ENCODE measurements around the gene MT1B.
A peak's percentile ranks its signal among the peaks of the same experiment; 100 is the strongest.

MT1B gene

DNA sequence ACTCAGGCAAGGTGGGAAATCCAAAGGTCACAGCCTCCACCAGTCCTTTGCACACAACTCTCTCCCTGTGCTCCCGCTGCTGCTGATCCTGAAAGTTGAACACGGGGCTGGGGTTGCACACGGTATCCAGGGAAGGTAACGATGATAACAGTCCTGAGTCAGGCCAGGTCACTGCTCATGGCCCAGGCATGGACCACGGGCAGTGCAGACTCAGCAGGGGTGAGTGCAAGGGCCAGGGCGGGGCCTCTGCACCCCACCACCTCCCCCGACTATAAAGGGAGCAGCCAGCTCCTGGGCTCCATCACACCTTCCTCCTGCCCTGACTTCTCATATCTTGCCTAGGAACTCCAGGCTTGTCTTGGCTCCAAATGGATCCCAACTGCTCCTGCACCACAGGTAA is at the start of gene MT1B:
TSS of gene MT1B (plus strand) at position 301 of the 400 bp plus-strand sequence. CDS start at position 369, 68 bp downstream.
- DNase-seq (ENCODE audit: low spot score), result no peak

GRCh38 chr16:56603589-56603988 is 48.1 kb upstream of the MT1B start:
- no peak for DNase-seq (ENCODE audit: low spot score)

DNA sequence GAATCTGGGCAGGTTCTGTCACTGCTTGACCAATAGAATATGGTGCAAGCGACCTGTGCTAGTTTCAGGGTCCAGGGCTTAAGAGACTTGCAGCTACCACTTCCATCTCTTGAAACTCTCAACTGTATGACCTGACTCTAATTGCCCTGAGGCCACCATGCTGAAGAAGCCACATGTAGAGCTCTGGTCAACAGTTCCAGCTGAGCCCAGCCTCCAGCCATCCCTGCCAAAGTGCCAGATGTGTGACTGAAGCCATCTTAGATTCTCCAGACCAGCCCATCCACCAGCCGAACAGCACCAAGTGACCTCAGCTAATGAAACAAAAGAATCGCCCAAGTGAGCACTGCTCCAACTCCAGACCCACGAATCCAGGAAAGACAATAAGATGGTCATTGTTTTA is 46.7 kb upstream of the MT1B start:
- DNase-seq (ENCODE audit: low spot score), result no peak

GRCh38 chr16:56605475-56605874 is 46.2 kb upstream of the MT1B start:
- DNase-seq (ENCODE audit: low spot score), result no peak

- DNase-seq (ENCODE audit: low spot score), result no peak
Measured at GRCh38 chr16:56606071-56606475, 45.6 kb upstream of the MT1B start.

DNA sequence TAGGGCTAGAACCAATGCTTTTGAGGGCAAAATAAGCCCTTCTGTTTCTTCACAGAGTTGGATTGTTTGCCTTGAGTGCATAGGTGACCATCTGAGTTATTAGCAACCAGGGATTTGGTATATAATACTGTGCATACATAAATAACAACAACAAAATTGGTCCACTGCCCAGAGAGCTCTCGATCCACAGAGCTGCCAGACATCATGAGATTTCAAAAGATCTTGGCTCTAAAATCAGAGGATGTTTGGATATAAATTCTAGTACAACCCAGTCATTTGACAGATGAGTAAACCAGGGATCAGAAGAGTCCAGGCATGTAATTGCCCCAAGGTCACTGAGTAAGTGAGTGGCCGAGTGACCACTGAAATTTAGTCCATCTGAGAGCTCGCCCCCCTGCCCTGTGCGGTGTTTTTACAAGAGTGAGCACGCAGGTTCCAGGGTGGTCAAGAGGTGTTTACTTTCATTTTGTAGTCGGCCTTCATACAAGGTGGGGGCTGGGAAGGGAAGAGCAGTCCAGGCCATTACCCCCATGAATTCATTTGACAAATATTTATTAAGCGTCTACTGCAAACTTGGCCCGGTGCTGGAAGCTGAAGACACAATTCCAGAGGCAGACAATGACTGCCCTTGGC is 45.1 kb upstream of the MT1B start:
- no peak for DNase-seq (ENCODE audit: low spot score)

GRCh38 chr16:56607109-56607618 is 44.5 kb upstream of the MT1B start:
- DNase-seq (ENCODE audit: low spot score), result no peak

GRCh38 chr16:56607675-56608042 is 44.0 kb upstream of the MT1B start:
- no peak for DNase-seq (ENCODE audit: low spot score)

GRCh38 chr16:56608043-56608875 is 43.4 kb upstream of the MT1B start, which contains the start of gene MT2A:
Gene MT2A, plus strand, starts transcription at chr16:56608584. Its CDS starts 72 bp downstream, at chr16:56608656.
- peak; percentile 85 for DNase-seq (ENCODE audit: low spot score)

- DNase-seq (ENCODE audit: low spot score), result no peak
Measured at GRCh38 chr16:56608876-56609462, 42.7 kb upstream of the MT1B start.

DNA sequence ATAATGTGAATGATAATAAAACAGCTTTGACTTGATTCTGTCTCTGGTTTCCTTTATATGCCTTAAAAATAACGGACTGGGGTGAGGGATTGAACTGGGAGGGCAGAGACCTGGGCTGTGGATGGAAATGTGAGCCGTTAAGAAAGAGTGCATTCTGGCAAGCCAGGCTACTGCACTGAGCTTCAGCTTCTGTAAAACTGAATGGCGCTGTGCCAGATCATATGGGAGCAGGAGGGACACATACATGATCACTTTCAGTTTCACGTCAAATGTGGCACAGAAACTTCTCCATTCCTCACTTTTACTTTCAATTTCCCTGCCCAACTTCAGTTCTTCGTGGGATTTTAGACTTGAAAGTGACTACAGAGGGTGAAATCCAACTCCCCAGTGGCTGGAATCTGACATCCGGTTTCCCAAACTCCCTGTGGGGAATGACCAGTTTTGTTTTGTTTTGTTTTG is 42.2 kb upstream of the MT1B start:
- peak; percentile 73 for DNase-seq (ENCODE audit: low spot score)

DNA sequence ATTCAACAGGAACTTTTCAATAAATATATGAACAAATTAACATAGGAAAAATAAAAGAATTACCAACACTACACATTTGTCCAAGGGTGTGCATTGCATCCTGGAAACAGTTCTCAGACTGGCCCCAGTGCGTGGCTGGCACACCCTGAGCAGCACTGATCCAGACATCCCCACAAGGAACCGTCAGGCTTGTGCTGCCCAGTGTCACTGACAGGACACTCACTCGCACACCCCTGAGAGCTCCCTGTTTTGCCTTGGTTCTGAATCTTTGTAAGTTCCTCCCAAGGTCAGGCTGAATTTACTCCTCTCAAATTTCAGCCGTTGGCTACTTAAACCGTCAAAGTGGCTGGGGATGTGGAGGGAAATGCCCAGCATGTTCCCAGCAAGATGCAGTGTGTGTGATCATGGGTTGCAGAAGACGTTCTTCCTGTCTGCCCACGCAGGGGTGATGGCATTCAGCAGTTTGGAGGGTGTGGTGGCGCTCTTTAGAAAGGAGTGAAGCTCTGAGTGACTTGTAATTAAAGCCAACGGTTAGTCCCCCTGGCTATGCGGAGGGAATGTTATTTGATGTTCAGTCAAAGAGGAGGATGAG is 41.6 kb upstream of the MT1B start:
- DNase-seq (ENCODE audit: low spot score), result peak; percentile 57

- DNase-seq (ENCODE audit: low spot score), result peak; percentile 23
Measured at GRCh38 chr16:56610609-56611111, 41.0 kb upstream of the MT1B start.

DNA sequence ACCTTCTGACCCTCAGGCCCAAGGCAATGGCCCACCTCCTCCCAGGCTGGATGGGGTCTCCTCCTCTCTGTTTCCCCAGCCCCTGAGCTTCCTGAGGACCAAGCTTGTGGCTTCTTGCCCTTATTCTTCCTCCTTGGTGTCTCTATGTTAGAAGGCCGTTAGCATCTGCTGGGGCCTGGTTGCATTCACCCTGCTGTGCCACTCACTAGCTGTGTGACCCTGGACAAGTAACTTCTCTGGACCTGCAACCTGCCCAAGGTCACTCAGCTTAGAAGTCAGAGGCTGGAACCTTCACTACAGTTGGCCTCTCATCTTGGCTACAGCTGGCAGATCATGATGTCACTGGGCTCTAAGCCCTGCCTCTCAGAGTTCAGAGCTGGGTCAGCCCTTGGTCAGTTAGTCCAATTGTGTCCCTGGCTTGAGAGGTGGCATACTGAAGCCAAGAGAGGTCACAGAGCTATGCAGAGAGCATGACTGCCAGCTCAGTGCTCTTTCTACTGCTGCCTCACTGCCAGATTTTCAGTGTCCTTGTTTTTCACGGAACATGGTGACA is 40.3 kb upstream of the MT1B start:
- DNase-seq (ENCODE audit: low spot score), result no peak

DNA sequence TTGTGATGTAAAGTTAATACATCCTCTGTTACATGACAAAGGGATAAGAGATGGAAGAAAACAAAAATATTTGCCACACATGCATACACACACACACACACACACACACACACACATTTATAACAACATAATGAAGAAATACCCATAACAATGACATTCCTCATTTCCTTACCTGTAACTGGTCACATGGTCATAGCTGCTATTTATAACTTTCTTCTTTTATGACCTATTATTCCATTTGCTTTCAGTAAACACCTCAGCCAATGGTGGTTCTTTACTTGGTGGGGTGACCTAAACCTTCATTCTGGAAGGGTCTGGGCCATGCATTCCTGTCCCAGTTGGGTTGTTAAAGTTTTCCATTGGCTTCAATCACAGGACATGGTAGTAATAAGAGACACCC is 38.0 kb upstream of the MT1B start:
- DNase-seq (ENCODE audit: low spot score), result no peak

DNA sequence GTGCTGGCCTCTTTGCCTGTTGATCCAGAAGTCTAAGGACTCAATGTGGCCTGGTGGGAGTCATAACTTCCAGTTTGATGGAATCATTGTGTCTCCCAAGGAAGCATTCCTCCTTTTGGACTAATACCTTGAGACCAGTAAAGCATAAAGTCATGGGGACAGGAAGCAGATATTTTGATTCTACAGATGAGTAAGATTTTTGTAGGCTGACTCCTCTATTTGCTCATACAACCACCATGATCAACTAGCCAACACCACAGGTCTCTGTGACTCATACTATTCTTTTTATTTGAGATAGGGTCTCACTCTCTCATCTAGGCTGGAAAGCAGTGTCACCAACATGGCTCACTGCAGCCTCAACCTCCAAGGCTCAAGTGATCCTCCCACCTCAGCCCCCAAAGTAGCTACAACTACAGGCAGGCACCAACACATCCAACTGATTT is 37.1 kb upstream of the MT1B start:
- no peak for DNase-seq (ENCODE audit: low spot score)

- DNase-seq (ENCODE audit: low spot score), result no peak
Measured at GRCh38 chr16:56615353-56615752, 36.3 kb upstream of the MT1B start.

GRCh38 chr16:56616608-56617211 is 35.0 kb upstream of the MT1B start:
- no peak for DNase-seq (ENCODE audit: low spot score)

GRCh38 chr16:56617212-56618085 is 34.2 kb upstream of the MT1B start:
- peak; percentile 43 for DNase-seq (ENCODE audit: low spot score)

DNA sequence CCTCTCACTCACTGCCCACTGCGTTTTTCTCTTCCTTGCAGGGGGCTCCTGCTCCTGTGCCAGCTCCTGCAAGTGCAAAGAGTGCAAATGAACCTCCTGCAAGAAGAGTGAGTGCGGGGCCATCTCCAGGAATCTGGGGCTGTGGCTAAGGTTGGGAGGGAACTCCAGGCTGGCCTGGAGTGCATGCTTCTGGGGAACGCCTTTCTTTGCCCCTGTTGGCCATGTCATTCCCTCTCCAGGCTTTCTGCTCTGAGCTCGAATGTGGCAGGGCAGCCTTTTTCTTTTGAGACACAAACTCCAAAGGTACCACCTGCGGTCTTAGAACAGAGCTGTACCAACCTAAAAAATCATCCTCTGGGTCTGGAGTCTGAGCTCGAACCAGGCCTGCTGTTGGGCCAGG is 33.5 kb upstream of the MT1B start:
- DNase-seq (ENCODE audit: low spot score), result no peak
